Amniotic epithelial cell (primary cell): ENCODE data around the gene BRAP.
"Not testable (repeated sequence)": the region's sequence is repeated elsewhere in the genome, so short reads cannot be mapped to it uniquely, and the experiment has no call there.

Experiments
- DNase-seq: peaks from one replicate; pipeline ENCODE4 v3.0.0-alpha.2; 2010; ENCODE audit warnings: low read depth

BRAP gene

GRCh38 chr12:111616177-111616623, 69.6 kb downstream of the BRAP start:
- DNase-seq = peak; percentile 91

GRCh38 chr12:111607239-111607638, 78.5 kb downstream of the BRAP start:
- DNase-seq = no peak

- no peak for DNase-seq
Measured at GRCh38 chr12:111606767-111607230, 79.0 kb downstream of the BRAP start.

DNA sequence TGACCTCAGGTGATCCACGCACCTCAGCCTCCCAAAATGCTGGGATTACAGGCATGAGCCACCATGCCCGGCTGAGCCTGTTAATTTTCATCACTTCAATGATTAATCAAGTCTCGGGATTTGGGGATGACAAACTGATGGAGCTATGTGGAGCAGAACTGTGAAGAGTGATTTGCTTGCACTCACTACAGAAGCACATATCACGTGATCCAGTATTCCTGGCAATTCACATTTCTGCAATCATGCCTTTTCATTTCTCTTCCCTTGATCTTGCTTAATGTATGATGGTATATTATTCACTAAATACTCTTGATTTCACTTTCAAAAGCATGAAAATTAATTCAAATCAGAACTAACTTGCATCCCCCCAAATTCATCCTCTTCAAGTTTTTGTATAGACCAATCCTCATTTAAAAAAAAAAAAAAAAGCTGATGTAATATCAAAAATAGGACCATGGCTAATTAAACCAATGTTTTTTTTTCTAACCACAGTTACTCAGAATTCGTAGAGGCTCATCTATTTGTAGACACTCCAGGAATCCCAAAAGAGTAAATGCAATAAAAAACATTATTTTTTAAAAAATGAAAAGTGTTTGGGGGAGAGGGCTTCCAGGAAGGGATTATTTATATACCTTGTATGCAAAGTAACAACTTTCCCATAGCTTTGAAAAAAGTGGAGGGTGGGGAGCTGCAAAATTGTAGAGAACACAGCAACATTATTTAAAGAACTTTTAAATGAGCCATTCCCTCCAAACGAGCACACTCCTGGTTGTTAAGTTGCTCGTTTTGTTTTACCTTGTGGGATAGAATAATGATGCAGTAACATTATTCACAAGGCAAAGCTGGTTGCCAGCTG, 79.6 kb downstream of the BRAP start:
- no peak for DNase-seq

- not testable (repeated sequence) for DNase-seq
Measured at GRCh38 chr12:111602857-111603256, 82.9 kb downstream of the BRAP start.

DNA sequence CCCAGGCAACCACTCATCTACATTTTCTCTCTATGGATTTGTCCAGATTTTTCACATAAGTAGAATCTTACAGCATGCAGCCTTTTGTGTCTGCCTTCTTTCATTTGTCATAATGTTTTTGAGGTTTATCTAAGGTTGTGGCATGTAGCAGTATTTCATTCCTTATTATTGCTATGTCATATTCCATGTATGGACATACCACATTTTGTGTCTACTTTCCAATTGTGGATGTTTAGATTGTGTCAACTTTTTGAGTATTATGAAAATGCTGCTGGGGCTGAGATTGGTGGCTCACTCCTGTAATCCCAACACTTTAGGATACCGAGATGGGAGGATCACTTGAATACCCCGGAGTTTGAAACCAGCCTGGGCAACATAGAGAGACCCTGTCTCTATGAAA, 83.4 kb downstream of the BRAP start:
- no peak for DNase-seq

DNA sequence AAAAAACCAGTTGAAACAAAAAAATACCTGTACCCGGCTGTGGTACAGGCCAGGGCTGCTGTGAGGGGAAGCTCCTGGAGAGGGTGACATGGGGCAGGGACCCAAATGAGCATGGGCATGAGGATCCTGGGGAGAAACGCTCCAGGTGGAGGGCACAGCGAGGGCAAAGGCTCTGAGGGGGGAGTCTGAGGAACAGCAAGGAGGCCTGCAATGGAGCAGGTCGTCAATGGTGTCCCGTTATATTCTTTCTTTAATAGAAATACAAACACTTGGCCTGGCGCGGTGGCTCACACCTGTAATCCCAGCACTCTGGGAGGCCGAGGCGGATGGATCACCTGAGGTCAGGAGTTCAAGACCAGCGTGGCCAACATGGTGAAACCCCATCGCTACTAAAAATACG, 84.8 kb downstream of the BRAP start:
- not testable (repeated sequence) for DNase-seq

DNA sequence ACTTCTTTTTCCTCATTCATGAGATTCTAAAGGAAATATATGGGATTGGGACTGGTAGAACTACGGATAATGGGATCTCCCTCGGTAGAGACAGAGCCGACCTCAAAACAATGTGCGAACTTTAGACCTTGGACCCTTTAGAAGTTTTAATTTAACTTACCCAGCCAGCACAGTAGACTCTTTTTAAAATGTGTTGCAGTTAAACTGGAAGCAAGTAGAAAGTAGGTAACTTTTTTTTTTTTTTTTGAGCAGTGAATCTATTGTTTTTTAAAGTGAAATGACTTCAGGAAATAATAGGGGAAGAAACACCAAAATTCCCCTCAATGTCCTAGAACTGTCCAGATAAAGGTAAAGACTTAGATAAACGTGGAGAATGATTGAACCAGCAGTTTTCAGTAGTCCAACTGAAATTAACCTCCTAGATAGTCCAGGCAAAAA, 85.5 kb downstream of the BRAP start:
- no peak for DNase-seq

DNA sequence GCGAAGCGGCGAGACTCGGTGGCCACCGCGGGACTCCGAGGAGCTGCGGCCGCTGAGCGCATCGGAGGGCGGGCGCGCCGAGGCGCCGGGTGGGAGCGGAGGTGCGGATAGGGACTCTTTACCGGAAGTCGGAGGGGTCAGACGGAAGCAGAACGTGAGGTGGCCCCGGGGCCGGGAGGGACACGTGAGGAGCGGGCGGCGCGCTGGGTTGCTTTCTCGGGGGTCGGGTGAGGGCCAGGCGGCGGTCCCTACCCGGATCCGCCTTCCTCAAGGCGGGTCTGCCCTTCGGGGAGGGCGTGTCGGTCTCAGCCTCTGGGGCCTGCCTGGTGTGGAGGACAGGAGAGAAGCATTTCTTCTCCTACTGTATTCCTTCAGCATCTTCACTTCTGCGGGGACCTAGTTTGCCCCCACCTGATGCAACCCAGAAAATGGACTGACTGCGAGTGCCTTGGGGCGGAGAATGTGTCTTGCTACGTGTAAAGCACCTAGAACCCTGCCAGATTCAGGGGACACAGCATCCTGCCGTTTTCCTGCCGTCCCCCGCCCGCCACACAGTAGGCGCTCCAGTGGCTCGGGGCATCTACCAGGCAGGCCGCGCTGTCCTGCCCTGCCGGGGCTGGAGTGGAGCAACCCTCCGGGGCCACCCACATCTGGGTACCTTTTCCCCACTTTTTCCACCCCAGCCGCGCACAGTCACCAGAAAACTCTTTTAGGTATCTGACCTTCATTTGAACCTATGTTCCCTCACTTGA, 86.1 kb downstream of the BRAP start:
- DNase-seq = peak; percentile 91

- peak; percentile 50 for DNase-seq
Measured at GRCh38 chr12:111598637-111599452, 86.9 kb downstream of the BRAP start, which contains the start of gene ATXN2. ATXN2 (minus strand) TSS chr12:111599315; CDS start chr12:111599034, 281 bp downstream.

DNA sequence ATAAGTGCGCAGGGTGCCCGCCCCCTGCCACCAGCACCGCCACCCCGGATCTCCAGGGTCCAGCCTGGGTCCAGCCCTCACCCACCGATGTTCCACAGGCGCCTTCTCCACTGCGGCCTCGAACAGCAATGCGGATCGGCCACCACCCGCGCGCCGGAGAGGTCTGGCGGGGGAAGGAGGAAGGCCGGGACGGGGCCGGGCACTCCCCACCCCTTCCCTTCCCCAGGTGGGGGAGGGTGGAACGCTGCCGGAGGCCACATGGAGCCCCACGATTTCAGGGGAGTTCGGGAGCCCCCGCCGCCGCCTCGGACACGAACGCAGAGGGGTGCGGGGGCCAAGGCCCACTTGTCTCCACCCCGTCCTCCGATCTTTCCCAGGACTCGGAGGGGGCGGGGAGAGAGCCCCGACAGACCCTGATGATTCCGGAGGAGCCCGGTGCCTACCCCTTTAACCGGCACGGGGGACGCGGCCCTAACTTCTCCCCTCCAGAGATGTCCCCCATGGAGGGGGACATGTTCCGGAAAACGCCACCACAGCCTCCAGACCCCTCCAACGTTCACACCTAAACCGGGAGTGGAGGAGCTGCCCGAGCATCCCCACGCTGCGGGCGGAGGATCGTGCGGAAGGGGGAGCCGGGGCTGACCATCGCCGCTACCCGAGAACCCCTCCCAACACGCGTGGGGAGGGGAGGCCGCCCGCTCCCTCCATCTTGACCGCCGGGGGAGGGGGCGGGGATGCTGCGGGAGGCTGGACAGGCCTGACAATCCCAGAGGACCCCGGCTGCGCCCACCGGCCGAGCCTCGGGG, 87.7 kb downstream of the BRAP start:
- DNase-seq = peak; percentile 43

DNA sequence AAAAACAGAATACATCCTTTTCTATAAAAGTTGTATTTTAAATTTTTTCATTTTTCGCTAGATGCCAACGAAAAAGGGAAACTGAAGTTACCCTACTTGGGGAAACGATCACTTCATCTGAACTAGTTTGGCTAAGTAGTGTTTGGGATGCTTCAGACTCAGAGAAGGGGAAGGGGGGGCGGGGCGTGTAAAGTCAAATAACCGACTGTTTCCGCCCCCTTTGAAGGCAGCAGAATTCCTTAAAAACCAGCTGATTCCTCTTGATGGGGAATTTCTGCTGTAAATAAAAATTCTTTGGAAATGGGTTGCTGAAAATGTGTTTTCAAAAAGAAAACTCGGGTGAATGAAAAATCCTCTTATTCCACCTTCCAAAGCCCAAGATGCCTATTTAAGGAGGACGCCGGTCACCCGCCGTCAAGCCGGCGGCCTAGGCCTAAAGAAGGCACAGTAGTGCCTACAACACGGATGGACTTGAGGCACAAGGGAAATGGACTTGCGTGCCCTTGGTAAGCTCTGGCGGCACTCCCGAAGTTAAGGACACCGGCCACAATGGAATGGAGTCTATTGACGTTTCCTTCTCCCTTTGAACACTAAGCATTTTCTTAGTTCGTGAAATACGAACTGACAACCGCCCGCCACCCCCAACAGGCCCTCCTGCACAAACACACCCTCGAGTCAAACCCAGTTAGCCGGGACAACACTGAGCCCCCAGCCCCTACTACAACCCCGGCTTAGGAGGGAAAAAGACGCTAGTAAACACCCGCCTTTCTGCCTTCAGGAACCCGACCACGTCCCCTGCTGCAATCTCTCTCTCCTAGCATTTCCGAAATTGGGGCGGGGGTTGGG, 88.5 kb downstream of the BRAP start:
- DNase-seq = peak; percentile 59

GRCh38 chr12:111595341-111595835, 90.4 kb downstream of the BRAP start:
- not testable (repeated sequence) for DNase-seq
